Right renal cortex interstitium (tissue), 3 donors: ENCODE data around the gene TFRC. TPM values are rescaled to one million over a fixed set of nuclear protein-coding genes. Genes with fewer than 3 reads are reported as not detected.
"Not testable (repeated sequence)": the region's sequence is repeated elsewhere in the genome, so short reads cannot be mapped to it uniquely, and the experiment has no call there.

ENCODE experiments used
- DNase-seq, 3 donors: peaks; one replicate each; pipeline ENCODE4 v3.0.0-alpha.2; 2013; ENCODE audit warnings: low read depth in 3 of 3, low spot score in 2 of 3
- polyA plus RNA-seq, 3 donors: library from polyadenylated mRNA; unstranded; fragments of 120-200 nt; gene quantifications; one replicate each; pipeline ENCODE4 v1.2.1, GENCODE V29; 2013; ENCODE audit not compliant: insufficient read length in 3 of 3

Gene TFRC
- polyA plus RNA-seq, 3 donors, result 45.1 to 48.8 (median 48.7) TPM

- DNase-seq, result no peak
These were observed 73.0 kb downstream of the TFRC start for GRCh38 chr3:196008929-196009328.

GRCh38 chr3:196008387-196008786, 73.5 kb downstream of the TFRC start:
- no peak for DNase-seq

- DNase-seq, result no peak
These were observed 74.0 kb downstream of the TFRC start for GRCh38 chr3:196007744-196008335.

- DNase-seq, result not testable (repeated sequence)
These were observed 76.6 kb downstream of the TFRC start for GRCh38 chr3:196005338-196005737.

- DNase-seq, result not testable (repeated sequence)
These were observed 77.4 kb downstream of the TFRC start for GRCh38 chr3:196004359-196005052.

DNA sequence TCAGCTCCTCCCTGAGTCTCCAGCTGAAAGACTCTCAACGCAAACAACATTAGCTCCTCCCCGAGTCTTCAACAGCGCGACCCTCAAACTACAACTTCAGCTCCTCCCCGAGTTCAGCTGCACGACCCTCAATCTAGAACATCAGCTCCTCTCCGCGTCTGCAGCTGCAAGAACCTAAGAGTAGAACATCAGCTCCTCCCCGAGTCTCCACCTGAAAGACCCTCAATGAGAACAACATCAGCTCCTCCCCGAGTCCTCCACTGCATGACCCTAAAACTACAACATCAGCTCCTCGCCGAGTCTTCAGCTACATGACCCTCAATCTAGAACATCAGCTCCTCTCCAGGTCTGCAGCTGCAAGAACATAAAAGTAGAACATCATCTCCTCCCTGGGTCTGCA, 78.3 kb downstream of the TFRC start:
- DNase-seq, result no peak

- DNase-seq, result not testable (repeated sequence)
These were observed 79.2 kb downstream of the TFRC start for GRCh38 chr3:196002721-196003120.

- not testable (repeated sequence) for DNase-seq
These were observed 80.7 kb downstream of the TFRC start for GRCh38 chr3:196001240-196001639.

- DNase-seq, result not testable (repeated sequence)
These were observed 81.4 kb downstream of the TFRC start for GRCh38 chr3:196000360-196000950.

GRCh38 chr3:195999896-196000295, 82.0 kb downstream of the TFRC start:
- peak in 1 of 3 donors; percentile 12 for DNase-seq

Other genes with a start within 250 kb of the TFRC start
- gene TNK2, start 173.5 kb downstream of the TFRC start, polyA plus RNA-seq, result 10 to 100 TPM; 18.8 to 23.2 (median 19.7) TPM
- gene ZDHHC19, start 129.3 kb upstream of the TFRC start, polyA plus RNA-seq, result under 1 TPM in 1 of 3 donors, not detected in 2; 0.38 TPM
- 10 to 100 TPM; 10.3 to 10.7 (median 10.4) TPM for gene SLC51A, start 134.4 kb upstream of the TFRC start, polyA plus RNA-seq
- gene PCYT1A, start 205.6 kb upstream of the TFRC start, polyA plus RNA-seq, result 10 to 100 TPM; 36.8 to 38.8 (median 37.7) TPM
- 10 to 100 TPM; 30.8 to 32.3 (median 32.0) TPM for gene DYNLT2B, start 236.2 kb upstream of the TFRC start, polyA plus RNA-seq